ENCODE data around the gene GNAT2. TPM values are rescaled to one million over a fixed set of nuclear protein-coding genes. Genes with fewer than 3 reads are reported as not detected.

Gene GNAT2
- total and polyA plus RNA-seq, 2 donors (not counting 1 experiment from before 2014, with no cell fraction given): 0.17 to 0.22 TPM

- H4K20me1 ChIP-seq (ENCODE audit: control insufficient read depth, extremely low read depth, insufficient read depth, low read length): no peaks in the 10 kb centered on the region
- no peaks in the 10 kb centered on the region for H3K27me3 ChIP-seq (ENCODE audit: control insufficient read depth, insufficient read depth, low read length)
- no peak overlapping the region for H3K4me2 ChIP-seq (ENCODE audit: extremely low read depth, insufficient read depth, low read length)
- no peak overlapping the region for H3K27ac ChIP-seq (ENCODE audit: insufficient read depth, low read length)
- H3K36me3 ChIP-seq (ENCODE audit: control insufficient read depth, insufficient read depth, low read length): no peaks in the 10 kb centered on the region
- no peaks in the 10 kb centered on the region for H3K9me3 ChIP-seq (ENCODE audit: control insufficient read depth, insufficient read depth, low read depth, low read length)
- TF ChIP-seq EZH2 (IDR thresholded peaks at IDR 0.05; ENCODE audit: low read length, missing control alignments) (no peak), CTCF (conservative IDR thresholded peaks at IDR 0.05 in 1 of 2, IDR thresholded peaks at IDR 0.05 in 1 of 2; ENCODE audit: low read depth in 1 of 2, low read length in 2 of 2) (no peak)
- no peak overlapping the region for H2AFZ ChIP-seq (ENCODE audit: low read length)
- no peaks in the 10 kb centered on the region for H3K79me2 ChIP-seq (ENCODE audit: control insufficient read depth, insufficient read depth, low read length)
- no peak overlapping the region for H3K4me3 ChIP-seq (replicated peaks in 1 of 4; ENCODE audit: control extremely low read depth in 1 of 4, insufficient read depth in 1 of 4, low read depth in 3 of 4, low read length in 4 of 4)
- peak in 1 of 2 donors; percentile 34 for DNase-seq (ENCODE audit: low read depth in 2 of 2)
- H3K4me1 ChIP-seq (ENCODE audit: control insufficient read depth, extremely low read depth, insufficient read depth, low read length): peaks cover 6% of the 10 kb centered on the region
- H3K9ac ChIP-seq (ENCODE audit: insufficient read depth, low read length): no peak overlapping the region
These were observed 40.7 kb upstream of the GNAT2 start for GRCh38 chr1:109659997-109660690.

- Histone ChIP-seq H3K27me3 (ENCODE audit: control insufficient read depth, insufficient read depth, low read length) (peaks cover 2% of the 10 kb centered on the region), H4K20me1 (ENCODE audit: control insufficient read depth, extremely low read depth, insufficient read depth, low read length) (no peaks in the 10 kb centered on the region), H3K36me3 (ENCODE audit: control insufficient read depth, insufficient read depth, low read length) (no peaks in the 10 kb centered on the region), H3K4me1 (ENCODE audit: control insufficient read depth, extremely low read depth, insufficient read depth, low read length) (peaks cover 7% of the 10 kb centered on the region), H3K9me3 (ENCODE audit: control insufficient read depth, insufficient read depth, low read depth, low read length) (no peaks in the 10 kb centered on the region), H3K79me2 (ENCODE audit: control insufficient read depth, insufficient read depth, low read length) (no peaks in the 10 kb centered on the region), H2AFZ (ENCODE audit: low read length) (no peak overlapping the region), H3K4me2 (ENCODE audit: extremely low read depth, insufficient read depth, low read length) (no peak overlapping the region), H3K4me3 (replicated peaks in 1 of 4; ENCODE audit: control extremely low read depth in 1 of 4, insufficient read depth in 1 of 4, low read depth in 3 of 4, low read length in 4 of 4) (no peak overlapping the region), H3K9ac (ENCODE audit: insufficient read depth, low read length) (no peak overlapping the region), H3K27ac (ENCODE audit: insufficient read depth, low read length) (no peak overlapping the region)
- no peak for DNase-seq (ENCODE audit: low read depth in 2 of 2)
- TF ChIP-seq EZH2 (IDR thresholded peaks at IDR 0.05; ENCODE audit: low read length, missing control alignments) (no peak), CTCF (conservative IDR thresholded peaks at IDR 0.05 in 1 of 2, IDR thresholded peaks at IDR 0.05 in 1 of 2; ENCODE audit: low read depth in 1 of 2, low read length in 2 of 2) (no peak)
These were observed 39.7 kb upstream of the GNAT2 start for GRCh38 chr1:109659145-109659544.

GRCh38 chr1:109658533-109659042 lies 39.2 kb upstream of the GNAT2 start:
- no peak overlapping the region for H3K27ac ChIP-seq (ENCODE audit: insufficient read depth, low read length)
- H3K9me3 ChIP-seq (ENCODE audit: control insufficient read depth, insufficient read depth, low read depth, low read length): no peaks in the 10 kb centered on the region
- H3K4me2 ChIP-seq (ENCODE audit: extremely low read depth, insufficient read depth, low read length): no peak overlapping the region
- TF ChIP-seq CTCF (conservative IDR thresholded peaks at IDR 0.05 in 1 of 2, IDR thresholded peaks at IDR 0.05 in 1 of 2; ENCODE audit: low read depth in 1 of 2, low read length in 2 of 2) (no peak), EZH2 (IDR thresholded peaks at IDR 0.05; ENCODE audit: low read length, missing control alignments) (no peak)
- H3K79me2 ChIP-seq (ENCODE audit: control insufficient read depth, insufficient read depth, low read length): no peaks in the 10 kb centered on the region
- no peak overlapping the region for H3K4me3 ChIP-seq (replicated peaks in 1 of 4; ENCODE audit: control extremely low read depth in 1 of 4, insufficient read depth in 1 of 4, low read depth in 3 of 4, low read length in 4 of 4)
- no peak for DNase-seq (ENCODE audit: low read depth in 2 of 2)
- H3K9ac ChIP-seq (ENCODE audit: insufficient read depth, low read length): no peak overlapping the region
- H4K20me1 ChIP-seq (ENCODE audit: control insufficient read depth, extremely low read depth, insufficient read depth, low read length): no peaks in the 10 kb centered on the region
- no peaks in the 10 kb centered on the region for H3K36me3 ChIP-seq (ENCODE audit: control insufficient read depth, insufficient read depth, low read length)
- H3K4me1 ChIP-seq (ENCODE audit: control insufficient read depth, extremely low read depth, insufficient read depth, low read length): peaks cover 5% of the 10 kb centered on the region
- peaks cover 2% of the 10 kb centered on the region for H3K27me3 ChIP-seq (ENCODE audit: control insufficient read depth, insufficient read depth, low read length)
- no peak overlapping the region for H2AFZ ChIP-seq (ENCODE audit: low read length)
